NCI-H526 (cell line): ENCODE data around the gene KATNAL1.
"Not testable (repeated sequence)": the region's sequence is repeated elsewhere in the genome, so short reads cannot be mapped to it uniquely, and the experiment has no call there.

Experiments used
- DNase-seq, 2 experiments: peaks; one replicate each; lab custom pipeline; 2025; lab: John Stamatoyannopoulos, UW

The KATNAL1 gene

GRCh38 chr13:30211745-30212144 lies 95.6 kb downstream of the KATNAL1 start:
- no peak for DNase-seq

- no peak for DNase-seq
Measured at GRCh38 chr13:30204564-30204963, 102.8 kb downstream of the KATNAL1 start.

- no peak for DNase-seq
Measured at GRCh38 chr13:30196025-30196424, 111.3 kb downstream of the KATNAL1 start.

GRCh38 chr13:30194906-30195305 lies 112.4 kb downstream of the KATNAL1 start:
- no peak for DNase-seq

GRCh38 chr13:30193279-30194234 lies 113.8 kb downstream of the KATNAL1 start:
- peak; percentile 35 to 74 for DNase-seq

- peak in 1 of 2 experiments; percentile 23 for DNase-seq
Measured at GRCh38 chr13:30192320-30193093, 114.8 kb downstream of the KATNAL1 start.

- DNase-seq, result no peak
Measured at GRCh38 chr13:30191491-30192100, 115.8 kb downstream of the KATNAL1 start.

GRCh38 chr13:30186634-30187415 lies 120.5 kb downstream of the KATNAL1 start:
- peak; percentile 77 to 87 for DNase-seq

GRCh38 chr13:30181888-30182651 lies 125.3 kb downstream of the KATNAL1 start:
- no peak for DNase-seq

- DNase-seq, result no peak
Measured at GRCh38 chr13:30179597-30180276, 127.6 kb downstream of the KATNAL1 start.

- no peak for DNase-seq
Measured at GRCh38 chr13:30178976-30179375, 128.4 kb downstream of the KATNAL1 start.

GRCh38 chr13:30175166-30175565 lies 132.2 kb downstream of the KATNAL1 start:
- no peak for DNase-seq

GRCh38 chr13:30174250-30174649 lies 133.1 kb downstream of the KATNAL1 start:
- not testable (repeated sequence) for DNase-seq

- DNase-seq, result no peak
Measured at GRCh38 chr13:30173303-30173610, 134.1 kb downstream of the KATNAL1 start.

- DNase-seq, result no peak
Measured at GRCh38 chr13:30172593-30173302, 134.6 kb downstream of the KATNAL1 start.

- DNase-seq, result no peak
Measured at GRCh38 chr13:30170569-30170968, 136.8 kb downstream of the KATNAL1 start.

- no peak for DNase-seq
Measured at GRCh38 chr13:30169442-30169841, 137.9 kb downstream of the KATNAL1 start.

- DNase-seq, result no peak
Measured at GRCh38 chr13:30165796-30166195, 141.6 kb downstream of the KATNAL1 start.

GRCh38 chr13:30165071-30165470 lies 142.3 kb downstream of the KATNAL1 start:
- no peak for DNase-seq

- DNase-seq, result no peak
Measured at GRCh38 chr13:30164146-30164545, 143.2 kb downstream of the KATNAL1 start.
